Measurements from ENCODE around the gene SNX22. TPM values are rescaled to one million over a fixed set of nuclear protein-coding genes. Genes with fewer than 3 reads are reported as not detected.
"Not testable (repeated sequence)": the region's sequence is repeated elsewhere in the genome, so short reads cannot be mapped to it uniquely, and the experiment has no call there.

The SNX22 gene
- total RNA-seq (2014; rRNA removed; shearing (Covaris generic)), result 18.2 and 24.7 TPM in 2 replicates

GRCh38 chr15:64151727-64152506 lies at the start of gene SNX22:
TSS of gene SNX22 (plus strand) at chr15:64151731. CDS start at chr15:64151776, 45 bp downstream.
- no peak for DNase-seq (ENCODE audit: low spot score)
- in situ Hi-C loops (cut with HindIII; ENCODE audit: low sequenced_read_pairs), result no loop called here

DNA sequence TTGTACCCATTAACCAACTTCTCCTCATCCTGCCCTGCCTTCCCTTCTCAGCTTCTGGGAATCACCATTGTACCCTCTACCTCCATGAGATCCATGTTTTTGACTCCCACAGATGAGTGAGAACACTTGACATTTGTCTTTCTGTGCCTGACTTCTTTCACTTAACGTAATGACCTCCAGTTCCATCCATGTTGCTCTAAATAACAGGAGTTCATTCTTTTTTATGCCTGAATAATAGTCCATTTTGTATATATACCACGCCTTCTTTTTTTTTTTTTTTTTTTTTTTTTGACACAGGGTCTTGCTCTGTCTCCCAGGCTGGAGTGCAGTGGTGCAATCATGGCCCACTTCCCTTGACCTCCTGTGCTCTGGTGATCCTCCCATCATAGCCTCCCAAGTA lies 49.0 kb upstream of the SNX22 start:
- no peak for DNase-seq (ENCODE audit: low spot score)
- in situ Hi-C loops (cut with HindIII; ENCODE audit: low sequenced_read_pairs), result no loop called here

DNA sequence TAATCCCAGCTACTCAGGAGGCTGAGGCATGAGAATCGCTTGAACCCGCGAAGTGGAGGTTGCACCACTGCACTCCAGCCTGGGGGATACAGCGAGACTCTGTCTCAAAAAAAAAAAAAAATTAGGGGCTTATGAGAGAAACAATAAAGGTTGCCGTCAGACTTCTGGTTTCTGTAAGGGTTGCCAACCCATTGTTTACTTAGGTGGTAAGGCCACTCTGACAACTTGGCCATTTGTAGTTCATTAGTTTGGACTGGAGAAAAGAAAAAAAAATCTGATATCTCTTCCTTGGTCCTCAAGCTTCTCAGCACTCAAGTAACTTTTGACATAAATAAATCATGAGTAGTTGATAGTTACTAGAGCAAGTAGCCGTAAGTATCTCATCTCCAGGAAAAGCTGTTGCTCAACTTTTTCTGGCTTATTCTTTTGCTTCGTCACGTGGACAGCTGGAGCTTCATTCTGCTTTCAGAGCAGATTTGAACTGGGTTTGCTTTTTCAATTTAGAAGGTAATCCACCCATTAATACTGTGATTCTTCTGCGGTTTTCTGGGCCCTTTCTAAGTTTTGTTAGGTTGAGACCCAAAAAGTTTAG lies 46.3 kb upstream of the SNX22 start:
- in situ Hi-C loops (cut with HindIII; ENCODE audit: low sequenced_read_pairs), result no loop called here

GRCh38 chr15:64107337-64107736 lies 44.2 kb upstream of the SNX22 start:
- DNase-seq (ENCODE audit: low spot score), result no peak
- in situ Hi-C loops (cut with HindIII; ENCODE audit: low sequenced_read_pairs), result no loop called here

More for the DNA sequence above, 46.3 kb upstream of the SNX22 start:
- DNase-seq (ENCODE audit: low spot score), result no peak

DNA sequence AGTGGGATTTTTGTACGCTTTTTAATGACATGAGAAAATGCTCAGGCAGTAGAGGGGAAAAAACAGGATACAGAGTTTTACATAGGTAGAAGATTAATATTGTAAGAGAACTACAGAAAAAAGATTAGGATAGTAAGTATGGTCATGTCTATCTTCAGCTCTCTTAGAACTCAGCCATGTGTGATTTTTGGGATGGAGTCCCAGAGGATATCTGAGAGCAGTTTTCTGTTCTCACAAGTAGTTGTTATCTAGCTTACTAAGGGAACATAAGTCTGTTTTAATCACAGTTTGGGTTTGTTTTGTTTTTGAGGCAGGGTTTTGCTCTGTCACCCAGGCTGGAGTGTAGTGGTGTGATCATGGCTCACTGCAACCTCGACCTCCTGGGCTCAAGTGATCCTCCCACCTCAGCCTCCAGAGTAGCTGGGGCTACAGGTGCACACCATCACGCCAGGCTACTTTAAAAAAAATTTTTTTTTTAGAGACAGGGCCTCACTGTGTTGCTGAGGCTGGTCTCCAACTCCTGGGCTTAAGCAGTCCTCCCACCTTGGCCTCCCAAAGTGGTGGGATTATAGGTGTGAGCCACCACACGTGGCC lies 41.3 kb upstream of the SNX22 start:
- in situ Hi-C loops (cut with HindIII; ENCODE audit: low sequenced_read_pairs); DNase-seq (ENCODE audit: low spot score): not testable (repeated sequence)

DNA sequence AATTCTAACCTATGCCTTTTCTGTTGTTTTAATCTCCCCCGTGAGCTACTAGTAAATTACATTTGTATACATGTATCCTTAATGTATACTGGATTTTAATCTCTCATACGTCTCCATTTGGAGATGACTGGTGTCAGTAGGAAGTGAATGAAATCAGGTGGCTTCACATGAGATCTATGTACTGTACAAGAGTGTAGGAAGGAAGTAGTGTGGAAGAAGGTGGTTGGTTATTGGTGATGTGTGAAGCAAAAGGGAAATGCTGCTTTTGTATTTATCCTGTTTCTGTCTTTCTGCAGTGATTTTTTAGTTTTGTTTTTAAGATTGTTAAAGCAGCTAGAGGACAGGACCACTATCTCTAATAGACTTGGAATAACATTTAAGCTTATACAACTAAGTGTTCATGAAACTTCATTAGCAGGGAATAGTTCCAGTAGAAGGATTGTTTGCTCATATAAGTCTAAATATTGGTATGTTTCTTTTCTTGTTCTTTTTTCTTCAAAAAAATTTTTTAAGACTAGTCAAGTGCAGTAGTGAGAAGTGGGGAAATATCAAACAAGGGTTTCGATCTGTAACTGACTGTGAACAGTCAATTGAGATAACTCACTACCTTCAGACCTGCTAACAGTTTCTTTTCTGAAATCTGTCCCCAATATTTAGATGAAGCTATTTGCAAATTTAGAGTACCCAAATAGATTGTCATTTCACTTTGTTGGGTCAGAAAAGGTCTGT lies 40.4 kb upstream of the SNX22 start:
- in situ Hi-C loops (cut with HindIII; ENCODE audit: low sequenced_read_pairs), result no loop called here
- no peak for DNase-seq (ENCODE audit: low spot score)

DNA sequence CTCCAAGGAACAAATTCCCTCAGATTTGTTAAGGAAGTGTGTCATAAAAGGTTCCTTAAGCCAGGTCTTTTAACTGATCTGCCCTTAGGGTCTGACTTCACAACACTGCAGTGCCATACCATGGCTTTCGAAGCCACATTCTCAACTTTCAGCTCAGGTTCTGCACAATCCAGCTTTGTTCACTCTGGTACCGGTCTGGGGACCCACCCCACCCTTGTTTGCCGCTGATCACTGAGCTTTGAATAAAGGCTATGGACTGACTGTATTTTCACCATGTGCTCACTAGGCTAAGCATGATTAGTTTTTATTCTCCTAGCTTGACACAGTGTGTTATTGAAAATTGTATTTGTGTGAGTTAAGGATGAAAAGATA lies 39.9 kb upstream of the SNX22 start:
- no peak for DNase-seq (ENCODE audit: low spot score)
- in situ Hi-C loops (cut with HindIII; ENCODE audit: low sequenced_read_pairs), result no loop called here

GRCh38 chr15:64112073-64112772 lies 39.3 kb upstream of the SNX22 start:
- no peak for DNase-seq (ENCODE audit: low spot score)
- in situ Hi-C loops (cut with HindIII; ENCODE audit: low sequenced_read_pairs), result no loop called here

DNA sequence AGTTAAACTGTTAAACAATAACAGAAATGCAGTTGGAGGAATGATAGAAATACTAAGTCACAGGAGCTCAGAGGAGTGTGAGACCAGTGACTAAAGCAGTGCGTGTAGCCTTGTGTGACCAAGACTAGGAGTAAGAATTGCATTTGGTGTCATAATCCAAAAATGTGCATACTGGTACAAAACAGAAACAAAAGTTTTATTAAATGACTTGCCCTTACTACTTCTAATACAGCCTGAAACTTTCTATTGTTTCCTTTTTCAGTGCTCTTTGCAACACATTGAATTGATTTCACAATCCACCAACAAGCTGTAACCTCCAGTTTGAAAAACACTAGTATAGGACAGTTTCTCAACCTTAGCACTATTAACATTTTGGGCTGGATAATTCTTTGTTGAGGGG lies 38.6 kb upstream of the SNX22 start:
- in situ Hi-C loops (cut with HindIII; ENCODE audit: low sequenced_read_pairs), result no loop called here
- DNase-seq (ENCODE audit: low spot score), result no peak

GRCh38 chr15:64117759-64118487 lies 33.6 kb upstream of the SNX22 start:
- DNase-seq (ENCODE audit: low spot score), result no peak
- in situ Hi-C loops (cut with HindIII; ENCODE audit: low sequenced_read_pairs), result no loop called here

- DNase-seq (ENCODE audit: low spot score); in situ Hi-C loops (cut with HindIII; ENCODE audit: low sequenced_read_pairs): not testable (repeated sequence)
Observed at GRCh38 chr15:64120322-64120721, 31.2 kb upstream of the SNX22 start.

DNA sequence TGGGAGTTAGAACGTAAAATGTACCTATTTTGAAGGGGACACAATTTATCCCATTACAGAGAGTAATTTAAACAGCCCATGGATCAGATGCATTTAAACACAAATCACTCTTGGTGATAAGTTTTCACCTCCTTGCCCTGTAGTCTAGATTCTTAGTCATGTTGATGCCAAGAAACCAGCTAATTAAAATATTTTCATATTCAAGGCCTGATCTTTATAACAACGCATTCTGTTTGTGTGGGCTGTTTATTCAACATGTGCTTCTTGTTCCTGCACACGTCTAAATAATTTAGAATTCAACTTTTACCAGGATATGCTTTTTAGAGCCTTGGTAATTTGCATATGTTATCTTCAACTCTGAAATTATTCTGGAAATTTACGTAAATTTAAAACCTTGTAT lies 29.9 kb upstream of the SNX22 start:
- DNase-seq (ENCODE audit: low spot score), result no peak
- in situ Hi-C loops (cut with HindIII; ENCODE audit: low sequenced_read_pairs), result no loop called here

DNA sequence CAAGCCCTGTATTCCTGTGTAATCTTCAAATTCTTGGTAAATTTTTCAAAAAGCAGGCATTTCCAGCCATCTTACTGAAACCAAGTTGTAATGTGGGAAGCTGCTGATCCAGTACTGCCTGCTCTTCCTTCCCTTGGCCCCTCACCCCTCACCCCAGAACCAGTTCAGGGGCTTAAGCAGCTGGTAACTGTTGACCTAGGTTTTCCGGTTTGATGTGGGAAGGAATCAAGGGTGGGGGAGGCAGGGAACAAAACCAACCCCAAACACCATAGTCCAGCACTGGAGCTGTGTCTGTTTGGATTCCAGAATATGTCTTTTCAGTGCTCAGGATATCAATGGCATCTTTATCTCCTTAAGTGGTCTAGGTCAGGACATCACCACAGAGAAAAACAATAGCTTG lies 29.1 kb upstream of the SNX22 start:
- no peak for DNase-seq (ENCODE audit: low spot score)
- in situ Hi-C loops (cut with HindIII; ENCODE audit: low sequenced_read_pairs), result no loop called here

DNA sequence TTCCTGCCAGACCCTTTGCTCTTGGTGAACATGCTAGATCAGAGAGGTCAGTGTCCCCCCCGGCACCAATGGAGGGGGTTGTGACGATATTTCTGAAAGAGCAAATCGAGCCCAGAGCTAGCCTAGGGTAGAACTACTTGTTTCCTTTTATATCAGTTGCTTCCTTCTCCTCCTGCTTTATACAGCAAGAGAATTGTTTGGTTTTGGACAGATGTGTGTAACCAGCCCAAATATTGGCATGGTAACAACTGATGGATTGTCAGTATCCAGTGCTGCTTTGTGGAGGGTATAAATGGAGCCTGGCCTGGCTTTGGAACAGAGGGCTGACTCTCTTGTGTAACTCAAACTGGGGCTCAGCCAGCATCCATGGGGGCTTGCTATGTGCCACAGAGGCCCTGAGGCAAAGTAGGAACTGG lies 28.6 kb upstream of the SNX22 start:
- no peak for DNase-seq (ENCODE audit: low spot score)
- in situ Hi-C loops (cut with HindIII; ENCODE audit: low sequenced_read_pairs), result no loop called here

- DNase-seq (ENCODE audit: low spot score), result no peak
- in situ Hi-C loops (cut with HindIII; ENCODE audit: low sequenced_read_pairs), result no loop called here
Observed at GRCh38 chr15:64125978-64126377, 25.6 kb upstream of the SNX22 start.

DNA sequence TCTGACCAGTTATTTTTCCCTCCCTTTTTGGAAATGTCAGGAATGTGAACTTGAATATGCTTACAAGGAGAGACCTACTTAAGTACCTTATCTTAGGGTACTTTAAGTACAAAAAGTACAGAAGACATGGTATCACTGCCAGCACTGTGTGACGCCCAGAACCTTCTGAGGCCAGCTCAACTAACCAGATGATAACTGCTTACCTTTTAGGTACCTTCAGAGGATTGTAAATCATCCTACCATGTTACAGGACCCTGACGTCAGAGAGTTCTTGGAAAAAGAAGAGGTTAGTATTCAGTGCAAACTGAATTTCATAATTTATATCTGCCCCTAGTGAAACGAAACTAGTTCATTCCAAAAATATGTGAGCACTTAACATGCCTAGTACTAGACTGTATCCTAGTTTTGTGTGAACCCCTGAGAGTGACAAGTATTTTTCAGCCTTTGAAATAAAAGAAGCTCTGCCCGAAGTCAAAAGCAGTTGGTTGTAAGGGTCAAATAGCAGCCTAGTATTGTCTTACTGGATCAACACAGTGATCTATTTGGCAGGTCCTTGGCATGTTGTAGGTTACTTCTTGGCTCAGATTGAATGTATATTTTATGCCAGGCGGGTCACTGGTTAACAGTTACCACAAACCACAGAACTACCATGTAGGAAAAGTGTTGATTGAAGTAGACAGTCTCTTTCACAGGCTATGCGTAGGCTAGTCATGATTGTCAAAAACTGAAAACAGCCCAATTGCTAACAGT lies 23.8 kb upstream of the SNX22 start:
- DNase-seq (ENCODE audit: low spot score), result no peak
- in situ Hi-C loops (cut with HindIII; ENCODE audit: low sequenced_read_pairs), result no loop called here

- no peak for DNase-seq (ENCODE audit: low spot score)
- in situ Hi-C loops (cut with HindIII; ENCODE audit: low sequenced_read_pairs), result no loop called here
Observed at GRCh38 chr15:64130159-64130558, 21.4 kb upstream of the SNX22 start.

- no peak for DNase-seq (ENCODE audit: low spot score)
- in situ Hi-C loops (cut with HindIII; ENCODE audit: low sequenced_read_pairs), result no loop called here
Observed at GRCh38 chr15:64131547-64131946, 20.0 kb upstream of the SNX22 start.

Measured in G401 (cell line).